ENCODE measurements around the gene IL17D.
"Not testable (repeated sequence)": the region's sequence is repeated elsewhere in the genome, so short reads cannot be mapped to it uniquely, and the experiment has no call there.

Gene IL17D

GRCh38 chr13:20680416-20681080, 23.0 kb upstream of the IL17D start:
- DNase-seq (ENCODE audit: low read depth): no peak
- TF ChIP-seq CTCF (conservative IDR thresholded peaks at IDR 0.05; ENCODE audit: low read depth, low read length): no peak
- H3K4me3 ChIP-seq (ENCODE audit: low read length): no peak overlapping the region

GRCh38 chr13:20681481-20681880, 22.0 kb upstream of the IL17D start:
- not testable (repeated sequence) for DNase-seq (ENCODE audit: low read depth); H3K4me3 ChIP-seq (ENCODE audit: low read length)

GRCh38 chr13:20682061-20682460, 21.4 kb upstream of the IL17D start:
- TF ChIP-seq CTCF (conservative IDR thresholded peaks at IDR 0.05; ENCODE audit: low read depth, low read length): no peak
- H3K4me3 ChIP-seq (ENCODE audit: low read length): no peak overlapping the region
- no peak for DNase-seq (ENCODE audit: low read depth)

GRCh38 chr13:20684041-20684440, 19.5 kb upstream of the IL17D start:
- DNase-seq (ENCODE audit: low read depth): no peak
- H3K4me3 ChIP-seq (ENCODE audit: low read length): no peak overlapping the region
- TF ChIP-seq CTCF (conservative IDR thresholded peaks at IDR 0.05; ENCODE audit: low read depth, low read length): no peak

- DNase-seq (ENCODE audit: low read depth): no peak
- no peak overlapping the region for H3K4me3 ChIP-seq (ENCODE audit: low read length)
- TF ChIP-seq CTCF (conservative IDR thresholded peaks at IDR 0.05; ENCODE audit: low read depth, low read length): no peak
Observed at GRCh38 chr13:20684546-20684945, 19.0 kb upstream of the IL17D start.

GRCh38 chr13:20685092-20685491, 18.4 kb upstream of the IL17D start:
- TF ChIP-seq CTCF (conservative IDR thresholded peaks at IDR 0.05; ENCODE audit: low read depth, low read length): no peak
- H3K4me3 ChIP-seq (ENCODE audit: low read length): no peak overlapping the region
- no peak for DNase-seq (ENCODE audit: low read depth)

- H3K4me3 ChIP-seq (ENCODE audit: low read length): no peak overlapping the region
- TF ChIP-seq CTCF (conservative IDR thresholded peaks at IDR 0.05; ENCODE audit: low read depth, low read length): no peak
- no peak for DNase-seq (ENCODE audit: low read depth)
Observed at GRCh38 chr13:20686167-20686566, 17.3 kb upstream of the IL17D start.
